Right lobe of liver (tissue), 6 donors: ENCODE data around the gene SLC39A13. TPM values are rescaled to one million over a fixed set of nuclear protein-coding genes. Genes with fewer than 3 reads are reported as not detected.

Source experiments
- ATAC-seq, 4 donors: fragments of 200-7000 bp; cut with Tn5 transposase; one replicate each; pipeline ENCODE4 v1.9.1; 2020; ENCODE audit warnings: mild to moderate bottlenecking in 4 of 4, moderate library complexity in 4 of 4
- DNase-seq, 3 donors: peaks; one replicate each; pipeline ENCODE4 v3.0.0-alpha.2; 2020
- H3K27ac ChIP-seq, 3 donors: fragments of 200-600 bp; one replicate each; pipeline ENCODE4 v1.8.0; 2022
- H3K27me3 ChIP-seq, 2 donors: fragments of 200-600 bp; one replicate each; pipeline ENCODE4 v1.8.0; 2022
- H3K36me3 ChIP-seq, 4 donors: fragments of 200-600 bp; sonication (generic) in 1 of 4; one replicate each; pipeline versions ENCODE4 v1.5.1 to v1.8.0; 2017 to 2022; ENCODE audit warnings: control low read depth in 1 of 4
- H3K4me1 ChIP-seq, 4 donors: fragments of 200-600 bp; sonication (generic) in 1 of 4; one replicate each; pipeline versions ENCODE4 v1.5.1 to v1.8.0; 2017 to 2022; ENCODE audit warnings: control low read depth in 1 of 4
- H3K4me3 ChIP-seq, 3 donors: fragments of 200-600 bp; one replicate each; pipeline ENCODE4 v1.8.0; 2022
- H3K9me3 ChIP-seq, 4 donors: fragments of 200-600 bp; sonication (generic) in 1 of 4; one replicate each; pipeline versions ENCODE4 v1.5.1 to v1.8.0; 2017 to 2022; ENCODE audit warnings: control low read depth in 1 of 4
- CTCF ChIP-seq, 4 donors: fragments of 200-600 bp in 3 of 4; fragments of 450-650 bp in 1 of 4; IDR thresholded peaks; one replicate each; pipeline versions ENCODE4 v1.5.1 to v1.8.0; 2016 to 2022; ENCODE audit warnings: antibody characterized with exemption in 4 of 4, mild to moderate bottlenecking in 2 of 4
- POLR2A ChIP-seq: fragments of 450-650 bp; IDR thresholded peaks from one replicate; pipeline ENCODE4 v1.6.1; 2017; ENCODE audit warnings: antibody characterized with exemption, mild to moderate bottlenecking
- WGBS: methylation state at CpG from one replicate; pipeline ENCODE4 v1.1.6; 2018; ENCODE audit warnings: low coverage, low lambda C conversion rate; ENCODE audit not compliant: insufficient coverage; ENCODE audit errors: missing lambda C conversion rate; 5-methylcytosine and 5-hydroxymethylcytosine counted together
- intact Hi-C, 2 donors: fragments of 100-400 bp; cut with DNase I; formaldehyde crosslinking; loops; one replicate each; pipeline versions ENCODE4 v1.11.2 to v1.14.1; 2022
- total RNA-seq, 6 experiments: library from RNA; depleted of rRNA in 2 of 6; stranded (reverse); fragments of >200 nt in 2 of 6; fragmentation: NEBNext Ultra II Directional in 3 of 6; extraction: Animal tissue kit (Norgen Biotek cat#: 25700) in 3 of 6; gene quantifications; one replicate each; pipeline versions ENCODE4 v1.1.0 to v1.2.4, GENCODE V29; 2016 to 2023
- donor health status: DM: no; HTN: yes; CAD: no.
- donor health status: DM: no; HTN: no; CAD: no.
- donor health status: DM: no; HTN: no; CAD: no.
- donor health status: DM: no; HTN: yes; CAD: no.
- donor health status: DM: no; HTN: yes; CAD: no.

Gene SLC39A13
- total RNA-seq, 6 experiments from 2014 or later, result 9.8 to 21.2 (median 13.1) TPM

DNA sequence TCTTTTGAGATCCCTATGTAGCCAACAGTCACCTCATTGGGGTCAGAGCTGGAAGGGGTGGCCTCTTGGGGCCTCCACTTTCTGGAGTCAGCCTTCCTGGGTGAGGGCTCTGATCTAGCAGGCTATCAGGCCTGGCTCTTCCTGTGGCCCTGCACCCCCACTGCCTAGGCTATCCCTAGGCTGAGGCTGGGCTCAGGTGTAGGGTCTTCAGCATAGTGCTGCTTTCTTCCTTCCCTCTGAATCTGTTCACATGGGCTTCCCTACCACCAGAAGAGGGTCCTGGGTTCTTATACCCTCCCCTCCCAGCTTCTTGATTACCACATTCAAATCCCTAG lies 29.6 kb upstream of the SLC39A13 start:
- H3K36me3 ChIP-seq, result no peaks in the 10 kb centered on the region
- no peak for DNase-seq
- no peaks in the 10 kb centered on the region for H3K27me3 ChIP-seq
- H3K4me3 ChIP-seq, result no peak overlapping the region
- no peak for TF ChIP-seq CTCF (IDR thresholded peaks at IDR 0.05)
- no peak for TF ChIP-seq POLR2A
- peak overlapping the region in 2 of 3 donors; percentile 63 to 69 for H3K27ac ChIP-seq
- peaks cover 0 to 2% (median 0%) of the 10 kb centered on the region in 4 donors for H3K4me1 ChIP-seq
- no peaks in the 10 kb centered on the region for H3K9me3 ChIP-seq
- intact Hi-C loops, result loop anchor here (5.0 to 10.0 kb wide), 2 partner anchors 46 to 73 kb away; partner anchors contain the start of gene PSMC3 (in 1 of the 2)
- no peak for ATAC-seq

DNA sequence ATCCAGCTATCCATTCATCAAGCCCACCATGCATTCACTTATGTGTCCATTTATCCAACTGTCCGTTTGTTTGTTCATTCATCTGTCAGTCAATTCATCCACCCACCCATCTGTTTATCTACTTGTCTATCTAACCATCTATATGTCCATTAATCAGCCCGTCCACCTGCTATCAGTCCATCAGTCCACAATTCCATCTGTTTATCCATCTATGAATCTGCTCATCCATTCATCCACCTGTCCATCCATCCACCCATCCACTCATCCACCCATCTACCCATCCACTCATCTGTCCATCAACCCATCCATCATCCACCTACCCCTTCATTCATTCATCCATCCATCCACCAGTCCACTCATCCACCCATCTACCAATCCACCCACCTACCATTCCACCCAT lies 29.1 kb upstream of the SLC39A13 start:
- intact Hi-C loops, result loop anchor here (5.0 to 10.0 kb wide), 2 partner anchors 45 to 73 kb away; partner anchors contain the start of gene PSMC3 (in 1 of the 2)
- no peaks in the 10 kb centered on the region for H3K36me3 ChIP-seq
- WGBS, result 64% methylated on average over 2 of the region's 2 CpGs
- no peaks in the 10 kb centered on the region for H3K9me3 ChIP-seq
- no peak overlapping the region for H3K4me3 ChIP-seq
- H3K4me1 ChIP-seq, result no peaks in the 10 kb centered on the region
- no peak overlapping the region for H3K27ac ChIP-seq
- ATAC-seq (no peak), DNase-seq (no peak)
- H3K27me3 ChIP-seq, result no peaks in the 10 kb centered on the region
- TF ChIP-seq CTCF (IDR thresholded peaks at IDR 0.05), result no peak
- TF ChIP-seq POLR2A, result no peak

DNA sequence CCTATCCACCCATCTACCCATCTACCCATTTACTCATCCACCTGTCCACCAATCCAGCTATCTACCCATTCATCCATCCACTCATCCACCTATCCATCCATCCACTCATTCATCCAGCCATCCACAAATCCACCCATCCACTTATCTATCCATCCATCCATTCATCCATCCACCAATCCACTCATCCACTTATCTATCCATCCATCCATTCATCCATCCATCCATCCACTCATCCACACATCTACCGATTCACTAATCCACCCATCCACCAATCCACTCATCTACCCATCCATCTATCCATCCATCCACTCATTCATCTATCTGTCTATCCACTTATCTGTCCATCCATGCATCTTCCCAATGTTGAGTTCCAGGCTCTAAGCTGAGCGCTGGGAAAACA lies 28.3 kb upstream of the SLC39A13 start:
- no peaks in the 10 kb centered on the region for H3K27me3 ChIP-seq
- DNase-seq (no peak), ATAC-seq (no peak)
- no peak overlapping the region for H3K4me3 ChIP-seq
- H3K27ac ChIP-seq, result no peak overlapping the region
- H3K36me3 ChIP-seq, result no peaks in the 10 kb centered on the region
- TF ChIP-seq CTCF (IDR thresholded peaks at IDR 0.05) (no peak), POLR2A (no peak)
- H3K9me3 ChIP-seq, result no peaks in the 10 kb centered on the region
- intact Hi-C loops, result no loop called here
- WGBS, result 74% methylated on average over 2 of the region's 2 CpGs
- H3K4me1 ChIP-seq, result no peaks in the 10 kb centered on the region

- H3K9me3 ChIP-seq, result no peaks in the 10 kb centered on the region
- ATAC-seq, result peak in 1 of 4 donors; percentile 11
- 45% methylated on average over 4 of the region's 4 CpGs for WGBS
- no peaks in the 10 kb centered on the region for H3K36me3 ChIP-seq
- no peak overlapping the region for H3K4me3 ChIP-seq
- DNase-seq, result no peak
- TF ChIP-seq POLR2A (no peak), CTCF (IDR thresholded peaks at IDR 0.05) (no peak)
- no peaks in the 10 kb centered on the region for H3K27me3 ChIP-seq
- intact Hi-C loops, result no loop called here
- H3K4me1 ChIP-seq, result no peaks in the 10 kb centered on the region
- no peak overlapping the region for H3K27ac ChIP-seq
These were observed 25.3 kb upstream of the SLC39A13 start for GRCh38 chr11:47383071-47383470.

DNA sequence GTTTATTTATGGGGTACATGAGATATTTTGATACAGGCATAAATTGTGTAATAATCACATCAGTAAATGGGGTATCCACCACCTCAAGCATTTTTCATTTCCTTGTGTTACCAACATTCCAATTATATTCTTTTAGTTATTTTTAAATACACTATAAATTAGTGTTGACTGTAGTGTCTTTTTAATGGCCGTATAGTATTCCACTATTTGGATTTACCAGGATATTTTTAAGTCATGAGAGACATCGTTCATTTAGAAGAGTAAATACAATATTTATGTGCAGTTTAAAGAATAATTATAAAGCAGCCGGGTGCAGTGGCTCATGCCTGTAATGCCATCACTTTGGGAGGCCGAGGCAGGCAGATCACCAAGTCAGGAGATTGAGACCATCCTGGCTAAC lies 23.9 kb upstream of the SLC39A13 start:
- Histone ChIP-seq H3K4me3 (no peak overlapping the region), H3K27ac (no peak overlapping the region), H3K4me1 (no peaks in the 10 kb centered on the region), H3K9me3 (no peaks in the 10 kb centered on the region), H3K36me3 (no peaks in the 10 kb centered on the region), H3K27me3 (no peaks in the 10 kb centered on the region)
- intact Hi-C loops, result no loop called here
- TF ChIP-seq CTCF (IDR thresholded peaks at IDR 0.05) (no peak), POLR2A (no peak)
- DNase-seq (no peak), ATAC-seq (no peak)
- 83% methylated on average over 4 of the region's 4 CpGs for WGBS
